ENCODE measurements around the gene TMEM43.

DNA sequence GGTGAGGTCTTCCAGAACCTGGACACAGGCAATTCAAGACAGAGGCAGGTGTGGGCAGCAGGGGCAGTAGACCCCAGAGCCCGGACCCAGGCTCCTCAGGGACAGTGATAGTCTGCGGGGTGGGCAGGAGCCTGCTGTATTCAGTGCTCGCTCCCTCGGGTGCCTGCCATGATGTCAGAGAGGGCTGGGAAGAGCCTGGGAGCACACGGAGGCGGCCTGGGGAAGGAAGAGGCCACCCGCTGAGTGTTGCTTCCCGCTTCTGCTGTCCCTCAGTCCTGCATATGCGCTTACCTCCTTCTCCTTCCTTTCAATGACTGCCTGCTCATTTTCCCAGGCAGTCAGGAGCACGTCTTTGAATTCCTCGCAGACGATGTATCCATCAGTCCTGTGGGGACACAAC lies 22.8 kb downstream of the TMEM43 start:
- TF ChIP-seq, protein P1, sequence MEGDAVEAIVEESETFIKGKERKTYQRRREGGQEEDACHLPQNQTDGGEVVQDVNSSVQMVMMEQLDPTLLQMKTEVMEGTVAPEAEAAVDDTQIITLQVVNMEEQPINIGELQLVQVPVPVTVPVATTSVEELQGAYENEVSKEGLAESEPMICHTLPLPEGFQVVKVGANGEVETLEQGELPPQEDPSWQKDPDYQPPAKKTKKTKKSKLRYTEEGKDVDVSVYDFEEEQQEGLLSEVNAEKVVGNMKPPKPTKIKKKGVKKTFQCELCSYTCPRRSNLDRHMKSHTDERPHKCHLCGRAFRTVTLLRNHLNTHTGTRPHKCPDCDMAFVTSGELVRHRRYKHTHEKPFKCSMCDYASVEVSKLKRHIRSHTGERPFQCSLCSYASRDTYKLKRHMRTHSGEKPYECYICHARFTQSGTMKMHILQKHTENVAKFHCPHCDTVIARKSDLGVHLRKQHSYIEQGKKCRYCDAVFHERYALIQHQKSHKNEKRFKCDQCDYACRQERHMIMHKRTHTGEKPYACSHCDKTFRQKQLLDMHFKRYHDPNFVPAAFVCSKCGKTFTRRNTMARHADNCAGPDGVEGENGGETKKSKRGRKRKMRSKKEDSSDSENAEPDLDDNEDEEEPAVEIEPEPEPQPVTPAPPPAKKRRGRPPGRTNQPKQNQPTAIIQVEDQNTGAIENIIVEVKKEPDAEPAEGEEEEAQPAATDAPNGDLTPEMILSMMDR (IDR thresholded peaks at IDR 0.05) = no peak
- TF ChIP-seq POLR2A (IDR thresholded peaks at IDR 0.05) (no peak), EP300 (IDR thresholded peaks at IDR 0.05) (no peak), POLR2AphosphoS5 (IDR thresholded peaks at IDR 0.05) (no peak)
